ENCODE measurements around the gene EHMT1. TPM values are rescaled to one million over a fixed set of nuclear protein-coding genes. Genes with fewer than 3 reads are reported as not detected.

Gene EHMT1
- total and polyA plus RNA-seq, 2 of the 8 experiments (the other 6 are each of a cell fraction or from before 2014, with no cell fraction given) = 95.7 to 163 TPM

DNA sequence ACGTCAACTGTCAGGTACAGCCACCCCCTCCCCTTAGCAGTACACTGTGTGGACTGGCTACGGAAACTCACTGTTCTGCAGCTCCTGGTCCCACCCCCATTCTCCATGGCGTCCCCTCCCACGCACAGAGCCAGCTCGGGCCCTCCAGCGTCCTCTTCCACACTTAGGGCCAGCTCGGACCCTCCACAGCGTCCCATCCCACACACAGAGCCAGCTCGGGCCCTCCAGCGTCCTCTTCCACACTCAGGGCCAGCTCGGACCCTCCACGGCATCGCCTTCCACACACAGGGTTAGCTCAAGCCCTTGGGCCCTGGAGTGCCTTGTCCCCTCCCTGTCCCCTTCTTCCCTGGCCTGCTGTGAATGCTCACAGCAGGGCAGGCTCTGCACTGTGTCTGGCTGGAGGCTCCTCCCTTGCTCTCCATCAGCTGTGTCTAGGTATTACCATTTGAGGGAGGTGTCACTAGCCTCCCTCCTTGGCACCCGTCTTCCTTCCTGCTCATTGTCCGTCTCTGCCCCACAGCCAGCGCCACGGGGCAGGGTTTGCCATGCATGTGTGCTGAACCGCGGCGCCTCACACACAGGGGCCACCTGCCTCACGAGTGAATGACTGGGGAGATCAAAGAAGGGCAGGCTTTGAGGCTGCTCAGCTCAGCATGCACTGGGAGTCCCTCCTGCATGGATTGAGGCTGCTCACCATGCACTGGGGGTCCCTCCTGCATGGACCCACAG, 180.3 kb downstream of the EHMT1 start:
- Histone ChIP-seq H3K27ac (ENCODE audit: low read depth, low read length) (no peak overlapping the region), H3K9me3 (ENCODE audit: insufficient read depth in 2 of 2, low read depth in 1 of 2, low read length in 1 of 2) (no peaks in the 10 kb centered on the region), H3K4me2 (ENCODE audit: insufficient read depth in 1 of 2, low read depth in 2 of 2, low read length in 2 of 2) (no peak overlapping the region), H2AK5ac (ENCODE audit: low read depth, low read length) (no peak overlapping the region), H2BK15ac (ENCODE audit: low read length) (no peak overlapping the region), H4K91ac (replicated peaks; ENCODE audit: insufficient read length, low read length) (no peak overlapping the region), H2BK5ac (ENCODE audit: low read depth, low read length) (no peak overlapping the region), H4K5ac (ENCODE audit: insufficient read length, low read depth, low read length) (no peak overlapping the region), H3K4ac (replicated peaks; ENCODE audit: insufficient read length, low read depth, low read length) (no peak overlapping the region), H3K23me2 (ENCODE audit: low read depth, low read length) (no peaks in the 10 kb centered on the region; the same call in 1 of the 2 replicates), H3K79me2 (ENCODE audit: control insufficient read depth in 1 of 2, insufficient read depth in 2 of 2, low read length in 2 of 2) (no peaks in the 10 kb centered on the region), H2BK20ac (ENCODE audit: low read length) (no peak overlapping the region), H4K20me1 (replicated peaks in 1 of 2; ENCODE audit: control insufficient read depth in 1 of 2, insufficient read depth in 2 of 2, low read length in 2 of 2) (peaks cover 4 to 9% of the 10 kb centered on the region in 2 experiments), H3K9ac (replicated peaks in 1 of 4; ENCODE audit: extremely low read depth in 1 of 4, low read depth in 3 of 4, low read length in 3 of 4) (no peak overlapping the region), H3K4me1 (replicated peaks in 1 of 4; ENCODE audit: control insufficient read depth in 3 of 4, insufficient read depth in 4 of 4, low read length in 3 of 4) (no peaks in the 10 kb centered on the region), H3K23ac (ENCODE audit: insufficient read length) (no peak overlapping the region), H2BK120ac (replicated peaks; ENCODE audit: low read depth, low read length) (no peak overlapping the region), H3K4me3 (ENCODE audit: extremely low read depth in 1 of 4, insufficient read depth in 2 of 4, low read depth in 3 of 4, low read length in 4 of 4) (no peak overlapping the region), H3K27me3 (replicated peaks in 1 of 4; ENCODE audit: control insufficient read depth in 3 of 4, extremely low read depth in 1 of 4, insufficient read depth in 3 of 4, low read length in 3 of 4) (no peaks in the 10 kb centered on the region), H3K56ac (replicated peaks; ENCODE audit: insufficient read length, low read depth, low read length) (no peak overlapping the region), H2AFZ (ENCODE audit: low read length) (no peak overlapping the region), H2BK12ac (ENCODE audit: low read depth, low read length) (no peak overlapping the region), H3K18ac (ENCODE audit: extremely low read depth, low read length) (no peak overlapping the region), H4K8ac (ENCODE audit: extremely low read depth, insufficient read depth, low read length) (no peak overlapping the region), H3K36me3 (ENCODE audit: control insufficient read depth in 2 of 4, insufficient read depth in 4 of 4, low read length in 3 of 4) (peaks cover 22 to 65% (median 53%) of the 10 kb centered on the region in 4 experiments), H3K79me1 (ENCODE audit: low read depth, low read length) (no peaks in the 10 kb centered on the region; the same call in 1 of the 2 replicates), H3K14ac (ENCODE audit: insufficient read length) (no peak overlapping the region)
- FAIRE-seq = no peak
- no peak for TF ChIP-seq POLR2AphosphoS5 (IDR thresholded peaks at IDR 0.05; ENCODE audit: low read depth, low read length)
- TF ChIP-seq, protein P1, sequence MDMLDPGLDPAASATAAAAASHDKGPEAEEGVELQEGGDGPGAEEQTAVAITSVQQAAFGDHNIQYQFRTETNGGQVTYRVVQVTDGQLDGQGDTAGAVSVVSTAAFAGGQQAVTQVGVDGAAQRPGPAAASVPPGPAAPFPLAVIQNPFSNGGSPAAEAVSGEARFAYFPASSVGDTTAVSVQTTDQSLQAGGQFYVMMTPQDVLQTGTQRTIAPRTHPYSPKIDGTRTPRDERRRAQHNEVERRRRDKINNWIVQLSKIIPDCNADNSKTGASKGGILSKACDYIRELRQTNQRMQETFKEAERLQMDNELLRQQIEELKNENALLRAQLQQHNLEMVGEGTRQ (IDR thresholded peaks at IDR 0.05; ENCODE audit: low read length) = no peak
- no peak for TF ChIP-seq SIN3A (conservative IDR thresholded peaks at IDR 0.05 in 1 of 2, IDR thresholded peaks at IDR 0.05 in 1 of 2; ENCODE audit: low read depth in 1 of 2, low read length in 2 of 2)
- no peak for TF ChIP-seq EZH2 (IDR thresholded peaks at IDR 0.05; ENCODE audit: low read depth, low read length, severe bottlenecking)
- TF ChIP-seq KDM1A (IDR thresholded peaks at IDR 0.05; ENCODE audit: borderline replicate concordance, low read length) = no peak
- no peak for TF ChIP-seq BRCA1 (IDR thresholded peaks at IDR 0.05; ENCODE audit: low read depth, low read length)
- CTCF ChIA-PET (ENCODE audit: partially characterized antibody) = interaction anchor here (0.5 to 0.8 kb wide), 2 partner anchors 15 to 217 kb away, joined by 3 to 4 read pairs; no protein-coding TSS in a partner anchor
- WGBS, 2 experiments (ENCODE audit: extremely low coverage in 1 of 2, insufficient coverage in 1 of 2, insufficient read length in 1 of 2, insufficient replicate concordance in 2 of 2, low coverage in 1 of 2, low lambda C conversion rate in 2 of 2, missing lambda C conversion rate in 1 of 2) = 88% methylated on average over 19 of the region's 21 CpGs; no CpG with 5 or more reads in 1 of the 2 experiments
- POLR2A ChIA-PET (ENCODE audit: partially characterized antibody) = no interaction called here
- DNase-seq (ENCODE audit: low read depth in 1 of 2, low spot score in 2 of 2) = no peak

All from H1 (cell line).